ENCODE data around the gene AQP7.

DNA sequence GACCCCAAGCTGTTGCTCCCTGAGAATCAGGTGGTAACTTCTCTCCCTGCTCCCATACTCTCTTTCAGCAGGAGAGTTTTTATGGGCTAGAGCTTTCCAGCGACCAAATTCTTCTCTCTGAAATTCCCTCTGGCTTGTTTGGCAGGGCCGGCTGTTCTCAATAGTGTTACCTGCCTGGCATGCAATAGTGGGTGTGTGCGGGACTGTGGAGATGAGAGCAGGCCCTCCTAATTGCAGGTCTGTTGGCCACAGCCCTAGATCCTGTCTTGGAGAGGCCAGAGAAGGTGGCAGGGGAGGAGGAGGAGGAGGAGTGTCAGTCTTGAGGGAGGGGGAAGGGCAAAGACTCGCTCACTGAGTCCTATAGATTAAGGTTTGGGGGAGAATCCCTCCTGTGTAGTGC, 29.5 kb downstream of the AQP7 start:
- no peak for TF ChIP-seq GATA2 (IDR thresholded peaks at IDR 0.05; ENCODE audit: low read depth, low read length)
- no peak for TF ChIP-seq GATA3 (IDR thresholded peaks at IDR 0.05; ENCODE audit: low read depth, low read length)
